T47D (cell line): ENCODE measurements around the gene CD74.

Source experiments
- DNase-seq, 2 experiments: peaks; one replicate each; pipeline versions ENCODE4 v3.0.0 to v3.0.0-alpha.2; 2011 to 2012; ENCODE audit warnings: low read depth in 1 of 2, low spot score in 1 of 2
- JUND ChIP-seq: IDR thresholded peaks from 2 replicates; pipeline ENCODE4 v1.6.1; 2012; ENCODE audit warnings: low read depth
- in situ Hi-C: cut with HindIII; loops from 2 replicates; pipeline ENCODE4 v1.10.0; 2016; ENCODE audit warnings: low sequenced_read_pairs, low pct_unique_long_range_greater_than_20kb

CD74 gene

DNA sequence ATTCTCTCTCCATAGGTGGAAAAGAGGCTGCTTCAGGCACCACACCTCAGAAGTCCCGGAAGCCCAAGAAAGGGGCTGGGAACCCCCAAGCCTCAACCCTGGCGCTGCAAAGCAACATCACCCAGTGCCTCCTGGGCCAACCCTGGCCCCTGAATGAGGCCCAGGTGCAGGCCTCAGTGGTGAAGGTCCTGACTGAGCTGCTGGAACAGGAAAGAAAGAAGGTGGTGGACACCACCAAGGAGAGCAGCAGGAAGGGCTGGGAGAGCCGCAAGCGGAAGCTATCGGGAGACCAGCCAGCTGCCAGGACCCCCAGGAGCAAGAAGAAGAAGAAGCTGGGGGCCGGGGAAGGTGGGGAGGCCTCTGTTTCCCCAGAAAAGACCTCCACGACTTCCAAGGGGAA, 16.4 kb downstream of the CD74 start:
- in situ Hi-C loops, result no loop called here
- TF ChIP-seq JUND, result no peak
- no peak for DNase-seq

DNA sequence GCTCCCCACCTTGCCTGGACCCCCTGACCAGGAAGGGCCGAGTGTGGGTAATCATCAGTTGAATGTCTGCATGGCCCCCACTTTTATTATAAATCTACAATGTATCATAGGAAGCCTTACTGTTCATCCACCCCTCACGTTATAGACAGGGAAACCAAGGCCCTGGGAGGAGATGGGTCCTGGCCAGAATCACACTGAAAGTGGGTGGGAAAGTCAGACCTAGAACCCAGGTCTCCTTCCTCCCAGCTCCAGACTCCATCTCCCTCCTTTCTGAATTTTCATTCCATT, 17.1 kb downstream of the CD74 start:
- TF ChIP-seq JUND, result no peak
- in situ Hi-C loops, result no loop called here
- DNase-seq, result no peak

DNA sequence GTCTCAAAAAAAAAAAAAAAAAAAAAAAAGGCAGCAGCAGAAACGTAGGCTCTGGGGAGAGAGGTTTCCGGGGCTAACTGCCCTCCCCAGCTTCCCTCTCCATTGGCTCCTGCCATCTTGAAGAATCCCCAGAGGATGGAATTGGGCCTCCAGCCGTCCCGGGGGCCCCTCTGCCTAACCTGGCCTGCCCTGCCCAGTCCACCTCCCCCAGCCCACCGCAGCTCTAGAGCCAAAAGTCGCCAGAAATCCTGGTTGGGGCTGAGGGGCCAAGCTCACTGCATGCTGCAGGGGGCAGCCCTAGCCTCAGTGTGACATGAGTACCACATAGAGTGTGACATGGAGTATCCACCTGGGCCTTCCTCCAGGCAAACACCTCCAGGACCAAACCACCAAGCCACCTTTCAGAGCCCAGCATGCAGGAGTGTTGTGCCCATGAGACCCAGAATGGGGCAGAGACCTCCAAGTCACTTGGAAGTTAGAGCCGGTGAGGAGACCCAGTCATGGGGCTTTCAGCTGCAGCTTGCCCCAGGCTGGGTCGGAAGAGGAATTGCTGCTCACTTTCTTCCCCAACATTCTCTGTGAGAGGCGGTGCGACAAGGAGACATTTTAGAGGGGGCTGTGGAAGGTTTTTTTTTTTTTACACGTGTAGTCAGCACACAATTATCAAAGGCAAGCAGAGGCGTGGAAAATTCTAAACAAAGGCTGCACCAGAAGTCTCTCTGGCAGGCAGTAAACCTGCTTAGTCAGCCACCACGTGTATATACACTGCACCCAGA, 17.6 kb downstream of the CD74 start:
- no peak for DNase-seq
- no peak for TF ChIP-seq JUND
- in situ Hi-C loops, result no loop called here

- TF ChIP-seq JUND, result no peak
- DNase-seq, result no peak
- in situ Hi-C loops, result no loop called here
Measured at GRCh38 chr5:150394131-150394530, 18.6 kb downstream of the CD74 start.

- no peak for DNase-seq
- in situ Hi-C loops, result no loop called here
- TF ChIP-seq JUND, result no peak
Measured at GRCh38 chr5:150393096-150393645, 19.5 kb downstream of the CD74 start.

GRCh38 chr5:150392680-150393079, 20.0 kb downstream of the CD74 start:
- DNase-seq, result no peak
- no peak for TF ChIP-seq JUND
- in situ Hi-C loops, result no loop called here

DNA sequence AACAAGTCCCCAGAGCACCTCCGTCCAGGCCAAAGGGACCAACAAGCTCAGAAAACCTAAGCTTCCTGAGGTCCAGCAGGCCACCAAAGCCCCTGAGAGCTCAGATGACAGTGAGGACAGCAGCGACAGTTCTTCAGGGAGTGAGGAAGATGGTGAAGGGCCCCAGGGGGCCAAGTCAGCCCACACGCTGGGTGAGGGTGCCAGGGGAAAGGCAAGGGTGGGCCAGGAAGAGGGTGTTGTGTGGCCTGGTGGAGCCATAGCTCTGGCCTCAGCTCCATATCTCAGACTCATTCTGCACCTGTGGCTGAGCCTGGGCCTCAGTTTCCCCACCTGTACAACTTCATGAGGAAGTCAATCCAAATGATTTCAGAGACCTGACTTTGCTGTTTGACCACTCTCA, 20.7 kb downstream of the CD74 start:
- in situ Hi-C loops, result no loop called here

GRCh38 chr5:150391064-150391834, 21.5 kb downstream of the CD74 start:
- in situ Hi-C loops, result no loop called here
- DNase-seq, result no peak
- TF ChIP-seq JUND, result no peak

More for the DNA sequence above, 20.7 kb downstream of the CD74 start:
- no peak for DNase-seq
- TF ChIP-seq JUND, result no peak

DNA sequence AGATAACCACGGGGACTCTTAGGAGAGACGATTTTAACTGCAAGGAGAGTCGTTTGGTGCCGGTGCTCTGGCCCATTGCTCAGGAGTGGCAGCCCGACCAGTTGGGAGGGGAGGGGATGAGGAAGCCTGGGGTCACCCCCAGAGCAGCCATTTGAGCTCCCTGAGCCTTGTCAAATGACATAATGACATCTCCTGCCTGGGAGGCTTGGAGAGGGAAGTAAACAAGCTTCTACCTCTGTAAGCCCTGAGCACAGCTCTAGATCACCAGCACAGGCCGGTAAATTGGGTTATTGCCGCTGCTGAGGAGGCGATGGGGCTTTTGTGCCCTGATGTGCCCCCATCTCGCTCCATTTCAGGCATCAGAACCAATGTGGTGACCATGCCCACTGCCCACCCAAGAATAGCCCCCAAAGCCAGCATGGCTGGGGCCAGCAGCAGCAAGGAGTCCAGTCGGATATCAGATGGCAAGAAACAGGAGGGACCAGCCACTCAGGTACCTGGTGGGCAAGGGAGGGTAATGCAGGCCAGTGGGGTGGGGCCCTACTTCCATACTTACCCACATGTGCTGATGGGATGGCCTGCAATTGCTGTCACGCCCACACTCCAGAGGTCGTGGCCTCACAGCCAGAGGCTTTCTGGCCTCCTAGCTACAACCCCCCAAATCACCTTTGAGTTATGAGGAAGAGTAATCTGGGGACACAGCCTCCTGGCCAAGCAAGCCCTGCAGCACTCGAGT, 23.0 kb downstream of the CD74 start:
- no peak for TF ChIP-seq JUND
- in situ Hi-C loops, result no loop called here
- DNase-seq, result no peak

DNA sequence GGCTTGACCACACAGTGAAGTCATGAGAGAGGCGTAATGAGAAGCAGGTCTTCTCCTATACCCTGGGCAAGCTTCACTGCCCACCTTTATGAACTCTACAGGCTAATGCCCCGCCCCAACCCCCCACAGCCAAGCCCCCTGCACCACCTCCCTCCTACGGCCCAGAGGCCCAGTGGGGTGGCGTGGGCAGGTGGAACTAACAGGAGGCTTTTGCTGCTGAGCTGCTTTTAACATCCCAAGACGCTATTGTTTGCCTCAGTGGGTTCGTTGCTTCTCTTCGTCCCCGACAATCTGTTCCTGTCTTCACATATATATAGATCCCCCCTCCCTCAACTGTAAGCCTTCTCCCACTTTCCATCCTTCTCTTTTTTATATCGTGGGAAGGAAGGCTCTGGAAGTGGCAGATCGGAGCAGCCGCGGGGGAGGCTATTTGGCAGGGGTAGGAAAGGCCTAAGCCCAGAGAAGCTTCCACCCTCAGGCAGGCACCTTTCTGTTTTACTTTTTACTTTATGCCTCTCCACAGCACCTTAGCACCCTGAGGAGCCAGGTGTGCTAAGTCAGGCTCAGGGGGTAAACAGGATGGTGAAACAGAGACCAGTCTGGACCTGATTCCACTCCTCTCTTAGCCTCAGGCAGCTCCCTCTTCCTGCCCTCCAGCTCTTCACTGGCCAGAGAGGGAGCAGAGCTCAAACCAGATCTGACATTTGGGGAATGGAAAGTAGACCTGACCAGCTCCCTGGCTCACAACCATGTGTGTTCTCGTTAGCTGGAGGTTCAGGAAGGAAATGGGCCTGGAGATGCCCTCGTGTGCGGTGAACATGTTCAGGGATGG, 26.5 kb downstream of the CD74 start:
- in situ Hi-C loops, result no loop called here
- no peak for DNase-seq
- TF ChIP-seq JUND, result no peak

DNA sequence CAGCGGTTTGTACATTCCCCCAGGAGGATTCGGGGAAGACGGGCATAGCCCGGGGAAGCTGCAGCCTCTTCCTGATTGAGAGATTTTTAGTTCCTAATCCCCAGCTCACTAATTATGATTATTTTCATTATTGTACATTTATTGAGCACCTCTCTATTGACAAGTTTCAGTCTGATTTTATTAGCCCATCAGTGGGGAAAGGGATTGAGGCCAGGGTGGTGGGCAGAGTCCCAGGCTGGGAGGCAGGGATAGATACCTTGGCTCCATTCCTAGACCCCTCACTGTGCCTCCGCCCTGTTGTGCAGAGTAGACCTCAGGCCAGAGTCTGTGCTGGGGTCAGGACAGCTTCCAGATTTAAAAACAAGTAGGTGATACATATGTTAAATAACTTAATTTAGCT, 28.0 kb downstream of the CD74 start:
- TF ChIP-seq JUND, result no peak
- DNase-seq, result no peak
- in situ Hi-C loops, result no loop called here

DNA sequence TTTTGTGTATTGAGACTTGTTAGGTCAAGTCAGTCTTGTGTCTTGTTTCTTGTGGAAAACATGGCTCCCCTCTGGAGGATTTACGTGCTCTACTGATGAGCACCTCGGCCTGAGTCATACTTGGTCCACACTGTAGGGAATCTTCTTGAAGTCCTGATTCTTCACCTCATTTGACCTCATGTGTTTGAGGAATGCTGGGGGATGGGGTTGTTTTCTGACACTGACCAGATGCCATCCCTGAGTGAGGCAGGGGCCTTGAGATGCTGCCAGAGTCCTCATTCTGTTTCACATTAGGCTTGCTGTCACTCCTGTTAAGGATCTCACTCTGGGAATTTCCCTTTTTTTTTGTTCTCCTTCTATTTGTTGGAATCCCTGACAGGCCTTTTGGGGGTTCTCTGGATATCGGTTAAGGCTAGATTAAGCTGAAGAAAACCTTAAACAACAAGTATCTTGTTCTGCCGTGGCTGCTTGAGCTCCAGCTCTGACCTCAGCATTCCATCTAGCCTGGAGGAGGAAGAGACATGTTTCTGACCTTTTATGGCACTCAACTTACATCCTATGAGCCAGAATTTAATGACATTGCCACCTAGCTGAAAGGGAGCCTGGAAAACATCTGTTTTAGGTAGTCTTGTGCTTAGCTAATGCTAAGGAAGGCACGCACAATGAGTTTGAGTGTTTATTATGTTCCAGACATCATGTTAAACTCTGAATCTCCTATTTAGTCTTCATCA, 34.6 kb downstream of the CD74 start:
- no peak for TF ChIP-seq JUND
- in situ Hi-C loops, result no loop called here
- DNase-seq, result no peak
